ENCODE data around the gene DUSP23.

DUSP23 gene

GRCh38 chr1:159791461-159791860 lies 10.7 kb downstream of the DUSP23 start:
- Histone ChIP-seq H3K4me3 (ENCODE audit: low read depth, low read length) (no peak overlapping the region), H3K23ac (ENCODE audit: low read length) (no peak overlapping the region), H2BK120ac (ENCODE audit: insufficient read depth, low read length, poor library complexity) (no peak overlapping the region), H2BK12ac (ENCODE audit: low read length) (no peak overlapping the region), H3K4me2 (ENCODE audit: low read length) (no peak overlapping the region), H3K36me3 (ENCODE audit: control insufficient read depth in 1 of 2, insufficient read depth in 2 of 2, low read length in 2 of 2) (no peaks in the 10 kb centered on the region), H3K79me2 (ENCODE audit: control insufficient read depth, insufficient read depth, low read length, poor library complexity) (no peaks in the 10 kb centered on the region), H3K9ac (ENCODE audit: low read length) (no peak overlapping the region), H4K91ac (ENCODE audit: low read depth, low read length) (no peak overlapping the region), H3K14ac (ENCODE audit: low read length) (no peak overlapping the region), H4K8ac (ENCODE audit: low read depth, low read length) (no peak overlapping the region), H3K9me3 (ENCODE audit: insufficient read depth, low read depth, low read length) (no peaks in the 10 kb centered on the region), H3K79me1 (ENCODE audit: low read length) (no peaks in the 10 kb centered on the region), H3K27ac (ENCODE audit: low read depth, low read length) (no peak overlapping the region), H3K4me1 (ENCODE audit: control insufficient read depth in 1 of 2, insufficient read depth in 2 of 2, low read length in 2 of 2) (peaks cover 0 to 2% of the 10 kb centered on the region in 2 experiments), H3K4ac (ENCODE audit: low read depth, low read length) (no peak overlapping the region), H2AK5ac (ENCODE audit: low read length) (no peak overlapping the region), H3K27me3 (ENCODE audit: insufficient read depth, low read length) (no peaks in the 10 kb centered on the region), H4K12ac (ENCODE audit: low read depth, low read length) (no peak overlapping the region), H2AFZ (ENCODE audit: insufficient read depth, low read length, poor library complexity) (no peak overlapping the region), H2BK5ac (ENCODE audit: low read depth, low read length, poor library complexity) (no peak overlapping the region), H3K18ac (ENCODE audit: low read length) (no peak overlapping the region)
- WGBS (ENCODE audit: extremely low coverage, insufficient coverage, insufficient read length) = no CpG with 5 or more reads among the region's 3 CpGs
- peak in 1 of 2 donors; percentile 84 for DNase-seq

- no peak overlapping the region for H3K4me2 ChIP-seq (ENCODE audit: low read length)
- no peaks in the 10 kb centered on the region for H3K9me3 ChIP-seq (ENCODE audit: insufficient read depth, low read depth, low read length)
- H4K8ac ChIP-seq (ENCODE audit: low read depth, low read length) = no peak overlapping the region
- H3K27me3 ChIP-seq (ENCODE audit: insufficient read depth, low read length) = no peaks in the 10 kb centered on the region
- no peak overlapping the region for H3K27ac ChIP-seq (ENCODE audit: low read depth, low read length)
- H2BK5ac ChIP-seq (ENCODE audit: low read depth, low read length, poor library complexity) = no peak overlapping the region
- H2BK12ac ChIP-seq (ENCODE audit: low read length) = no peak overlapping the region
- no peak overlapping the region for H3K4me3 ChIP-seq (ENCODE audit: low read depth, low read length)
- H3K9ac ChIP-seq (ENCODE audit: low read length) = no peak overlapping the region
- DNase-seq = no peak
- H4K12ac ChIP-seq (ENCODE audit: low read depth, low read length) = no peak overlapping the region
- H3K79me2 ChIP-seq (ENCODE audit: control insufficient read depth, insufficient read depth, low read length, poor library complexity) = no peaks in the 10 kb centered on the region
- H3K14ac ChIP-seq (ENCODE audit: low read length) = no peak overlapping the region
- H3K23ac ChIP-seq (ENCODE audit: low read length) = no peak overlapping the region
- WGBS (ENCODE audit: extremely low coverage, insufficient coverage, insufficient read length) = no CpG with 5 or more reads among the region's 5 CpGs
- no peaks in the 10 kb centered on the region for H3K36me3 ChIP-seq (ENCODE audit: control insufficient read depth in 1 of 2, insufficient read depth in 2 of 2, low read length in 2 of 2)
- H3K4ac ChIP-seq (ENCODE audit: low read depth, low read length) = no peak overlapping the region
- peaks cover 0 to 2% of the 10 kb centered on the region in 2 experiments for H3K4me1 ChIP-seq (ENCODE audit: control insufficient read depth in 1 of 2, insufficient read depth in 2 of 2, low read length in 2 of 2)
- no peak overlapping the region for H4K91ac ChIP-seq (ENCODE audit: low read depth, low read length)
- H3K79me1 ChIP-seq (ENCODE audit: low read length) = no peaks in the 10 kb centered on the region
- no peak overlapping the region for H2AFZ ChIP-seq (ENCODE audit: insufficient read depth, low read length, poor library complexity)
- H3K18ac ChIP-seq (ENCODE audit: low read length) = no peak overlapping the region
- H2BK120ac ChIP-seq (ENCODE audit: insufficient read depth, low read length, poor library complexity) = no peak overlapping the region
- H2AK5ac ChIP-seq (ENCODE audit: low read length) = no peak overlapping the region
Observed at GRCh38 chr1:159795534-159795933, 14.8 kb downstream of the DUSP23 start.

- Histone ChIP-seq H4K12ac (ENCODE audit: low read depth, low read length) (no peak overlapping the region), H3K4ac (ENCODE audit: low read depth, low read length) (no peak overlapping the region), H2AK5ac (ENCODE audit: low read length) (no peak overlapping the region), H3K79me1 (ENCODE audit: low read length) (no peaks in the 10 kb centered on the region), H3K79me2 (ENCODE audit: control insufficient read depth, insufficient read depth, low read length, poor library complexity) (no peaks in the 10 kb centered on the region), H4K8ac (ENCODE audit: low read depth, low read length) (no peak overlapping the region), H2BK12ac (ENCODE audit: low read length) (no peak overlapping the region), H3K4me1 (ENCODE audit: control insufficient read depth in 1 of 2, insufficient read depth in 2 of 2, low read length in 2 of 2) (no peaks in the 10 kb centered on the region), H2BK120ac (ENCODE audit: insufficient read depth, low read length, poor library complexity) (no peak overlapping the region), H3K23ac (ENCODE audit: low read length) (no peak overlapping the region), H3K14ac (ENCODE audit: low read length) (no peak overlapping the region), H4K91ac (ENCODE audit: low read depth, low read length) (no peak overlapping the region), H3K27me3 (ENCODE audit: insufficient read depth, low read length) (no peaks in the 10 kb centered on the region), H3K9me3 (ENCODE audit: insufficient read depth, low read depth, low read length) (no peaks in the 10 kb centered on the region), H3K9ac (ENCODE audit: low read length) (no peak overlapping the region), H3K18ac (ENCODE audit: low read length) (no peak overlapping the region), H3K27ac (ENCODE audit: low read depth, low read length) (no peak overlapping the region), H2BK5ac (ENCODE audit: low read depth, low read length, poor library complexity) (no peak overlapping the region), H3K36me3 (ENCODE audit: control insufficient read depth in 1 of 2, insufficient read depth in 2 of 2, low read length in 2 of 2) (no peaks in the 10 kb centered on the region), H3K4me3 (ENCODE audit: low read depth, low read length) (no peak overlapping the region), H3K4me2 (ENCODE audit: low read length) (no peak overlapping the region), H2AFZ (ENCODE audit: insufficient read depth, low read length, poor library complexity) (no peak overlapping the region)
- no CpG with 5 or more reads among the region's 2 CpGs for WGBS (ENCODE audit: extremely low coverage, insufficient coverage, insufficient read length)
- DNase-seq = peak; percentile 71 to 89
Observed at GRCh38 chr1:159798893-159799292, 18.1 kb downstream of the DUSP23 start.

- H4K12ac ChIP-seq (ENCODE audit: low read depth, low read length) = no peak overlapping the region
- H3K14ac ChIP-seq (ENCODE audit: low read length) = no peak overlapping the region
- no peak overlapping the region for H4K91ac ChIP-seq (ENCODE audit: low read depth, low read length)
- no peak overlapping the region for H2BK12ac ChIP-seq (ENCODE audit: low read length)
- H3K79me1 ChIP-seq (ENCODE audit: low read length) = no peaks in the 10 kb centered on the region
- H3K4me2 ChIP-seq (ENCODE audit: low read length) = no peak overlapping the region
- no peak overlapping the region for H3K9ac ChIP-seq (ENCODE audit: low read length)
- H3K27ac ChIP-seq (ENCODE audit: low read depth, low read length) = no peak overlapping the region
- no peaks in the 10 kb centered on the region for H3K9me3 ChIP-seq (ENCODE audit: insufficient read depth, low read depth, low read length)
- H3K23ac ChIP-seq (ENCODE audit: low read length) = no peak overlapping the region
- H3K18ac ChIP-seq (ENCODE audit: low read length) = no peak overlapping the region
- no CpG with 5 or more reads among the region's 4 CpGs for WGBS (ENCODE audit: extremely low coverage, insufficient coverage, insufficient read length)
- H2AK5ac ChIP-seq (ENCODE audit: low read length) = no peak overlapping the region
- H2AFZ ChIP-seq (ENCODE audit: insufficient read depth, low read length, poor library complexity) = no peak overlapping the region
- no peaks in the 10 kb centered on the region for H3K36me3 ChIP-seq (ENCODE audit: control insufficient read depth in 1 of 2, insufficient read depth in 2 of 2, low read length in 2 of 2)
- H3K4me1 ChIP-seq (ENCODE audit: control insufficient read depth in 1 of 2, insufficient read depth in 2 of 2, low read length in 2 of 2) = no peaks in the 10 kb centered on the region
- H3K4me3 ChIP-seq (ENCODE audit: low read depth, low read length) = no peak overlapping the region
- H2BK120ac ChIP-seq (ENCODE audit: insufficient read depth, low read length, poor library complexity) = no peak overlapping the region
- H3K27me3 ChIP-seq (ENCODE audit: insufficient read depth, low read length) = no peaks in the 10 kb centered on the region
- no peaks in the 10 kb centered on the region for H3K79me2 ChIP-seq (ENCODE audit: control insufficient read depth, insufficient read depth, low read length, poor library complexity)
- no peak overlapping the region for H3K4ac ChIP-seq (ENCODE audit: low read depth, low read length)
- no peak overlapping the region for H4K8ac ChIP-seq (ENCODE audit: low read depth, low read length)
- DNase-seq = peak; percentile 69 to 91
- H2BK5ac ChIP-seq (ENCODE audit: low read depth, low read length, poor library complexity) = no peak overlapping the region
Observed at GRCh38 chr1:159799446-159799985, 18.8 kb downstream of the DUSP23 start.
